Activated CD4-positive, alpha-beta T cell treated with anti-CD3 and anti-CD28 coated beads, Interleukin-2, amount 10 ng/mL, durations not matched to agents 24 days and 14 days (primary cell): Measurements from ENCODE around the gene SLC19A1. TPM values are rescaled to one million over a fixed set of nuclear protein-coding genes. Genes with fewer than 3 reads are reported as not detected.
A peak's percentile ranks its signal among the peaks of the same experiment; 100 is the strongest.
"Not testable (repeated sequence)": the region's sequence is repeated elsewhere in the genome, so short reads cannot be mapped to it uniquely, and the experiment has no call there.

Source experiments
- DNase-seq: peaks from one replicate; pipeline ENCODE4 v3.0.0; 2022
- H3K27ac Mint-ChIP-seq: one replicate; pipeline ENCODE4 v1.8.0; 2022; ENCODE audit warnings: mild to moderate bottlenecking, mixed read lengths
- H3K27me3 Mint-ChIP-seq: one replicate; pipeline ENCODE4 v1.8.0; 2022; ENCODE audit warnings: mixed read lengths
- H3K36me3 Mint-ChIP-seq: one replicate; pipeline ENCODE4 v1.8.0; 2022; ENCODE audit warnings: low read depth, mild to moderate bottlenecking, mixed read lengths
- H3K4me1 Mint-ChIP-seq: one replicate; pipeline ENCODE4 v1.8.0; 2021; ENCODE audit warnings: mixed read lengths
- H3K4me3 Mint-ChIP-seq: one replicate; pipeline ENCODE4 v1.8.0; 2022; ENCODE audit warnings: mild to moderate bottlenecking, moderate library complexity, mixed read lengths
- H3K9me3 Mint-ChIP-seq: one replicate; pipeline ENCODE4 v1.8.0; 2021; ENCODE audit warnings: mixed read lengths
- intact Hi-C: fragments of 100-400 bp; cut with micrococcal nuclease; formaldehyde crosslinking; loops from one replicate; pipeline ENCODE4 v1.15.1; 2023
- total RNA-seq: library from RNA; stranded (reverse); gene quantifications from 2 replicates; pipeline ENCODE4 v1.2.3, GENCODE V29; 2022

The SLC19A1 gene
- total RNA-seq, 1 donor from 2014 or later: 100 TPM

DNA sequence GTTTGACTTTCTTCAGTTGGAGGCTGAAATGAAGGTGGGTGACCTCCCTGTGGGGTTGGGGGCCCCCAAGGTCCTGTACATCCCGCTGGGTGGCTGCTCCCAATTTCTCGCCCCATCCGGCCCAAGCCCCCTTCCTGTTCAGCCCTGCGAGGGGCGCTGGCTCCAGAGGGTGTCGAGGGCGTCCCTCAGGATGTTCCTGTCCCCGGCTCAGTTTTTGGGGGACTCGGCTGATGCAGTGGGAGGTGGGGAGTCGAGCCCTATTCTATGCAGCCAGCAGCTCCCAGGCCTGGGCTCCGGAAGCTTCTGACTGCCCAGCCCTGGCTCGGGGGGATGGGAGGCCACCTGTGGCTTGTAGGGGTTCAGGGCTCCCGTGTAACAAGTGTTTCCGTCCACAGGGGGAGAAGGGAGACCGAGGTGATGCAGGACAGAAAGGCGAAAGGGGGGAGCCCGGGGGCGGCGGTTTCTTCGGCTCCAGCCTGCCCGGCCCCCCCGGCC is 38.2 kb downstream of the SLC19A1 start:
- no peak overlapping the region for H3K27ac Mint-ChIP-seq
- intact Hi-C loops: no loop called here

DNA sequence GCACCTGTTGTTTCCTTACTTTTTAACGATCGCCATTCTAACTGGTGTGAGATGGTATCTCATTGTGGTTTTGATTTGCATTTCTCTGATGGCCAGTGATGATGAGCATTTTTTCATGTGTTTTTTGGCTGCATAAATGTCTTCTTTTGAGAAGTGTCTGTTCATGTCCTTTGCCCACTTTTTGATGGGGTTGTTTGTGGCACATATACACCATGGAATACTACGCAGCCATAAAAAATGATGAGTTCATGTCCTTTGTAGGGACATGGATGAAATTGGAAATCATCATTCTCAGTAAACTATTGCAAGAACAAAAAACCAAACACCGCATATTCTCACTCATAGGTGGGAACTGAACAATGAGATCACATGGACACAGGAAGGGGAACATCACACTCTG is 39.0 kb downstream of the SLC19A1 start:
- H3K36me3 Mint-ChIP-seq, H3K4me3 Mint-ChIP-seq, H3K27me3 Mint-ChIP-seq, DNase-seq, H3K4me1 Mint-ChIP-seq, H3K27ac Mint-ChIP-seq, intact Hi-C loops: not testable (repeated sequence)
- peaks cover 11% of the 10 kb centered on the region for H3K9me3 Mint-ChIP-seq

More for the DNA sequence above, 38.2 kb downstream of the SLC19A1 start:
- H3K36me3 Mint-ChIP-seq: peaks cover 5% of the 10 kb centered on the region
- no peak overlapping the region for H3K4me3 Mint-ChIP-seq
- DNase-seq: no peak
- H3K27me3 Mint-ChIP-seq: no peaks in the 10 kb centered on the region
- peaks cover 9% of the 10 kb centered on the region for H3K4me1 Mint-ChIP-seq
- peaks cover 7% of the 10 kb centered on the region for H3K9me3 Mint-ChIP-seq

DNA sequence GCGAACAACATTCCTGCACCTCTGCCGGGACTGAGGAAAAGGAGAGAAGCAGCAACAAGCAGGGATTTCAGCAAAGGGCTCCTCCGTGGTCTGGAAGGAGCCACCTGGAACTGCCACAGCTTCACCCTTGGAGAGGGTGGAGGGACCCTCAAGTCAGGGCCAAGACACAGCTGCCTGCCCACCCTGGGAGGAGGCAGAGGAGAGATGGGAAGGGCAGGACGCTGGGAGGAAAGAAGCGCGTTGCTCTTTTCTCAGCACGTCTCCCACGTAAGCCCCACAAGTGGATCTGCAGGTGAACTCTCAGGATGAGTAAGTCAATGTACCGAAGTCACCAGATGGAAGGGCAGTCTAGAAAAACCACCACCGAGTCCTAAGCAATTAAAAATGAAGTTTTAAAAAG is 39.6 kb downstream of the SLC19A1 start:
- peaks cover 5% of the 10 kb centered on the region for H3K4me1 Mint-ChIP-seq
- peaks cover 11% of the 10 kb centered on the region for H3K9me3 Mint-ChIP-seq
- no peak for DNase-seq
- intact Hi-C loops: no loop called here
- no peak overlapping the region for H3K27ac Mint-ChIP-seq
- no peak overlapping the region for H3K4me3 Mint-ChIP-seq
- H3K36me3 Mint-ChIP-seq: peaks cover 5% of the 10 kb centered on the region
- H3K27me3 Mint-ChIP-seq: no peaks in the 10 kb centered on the region

DNA sequence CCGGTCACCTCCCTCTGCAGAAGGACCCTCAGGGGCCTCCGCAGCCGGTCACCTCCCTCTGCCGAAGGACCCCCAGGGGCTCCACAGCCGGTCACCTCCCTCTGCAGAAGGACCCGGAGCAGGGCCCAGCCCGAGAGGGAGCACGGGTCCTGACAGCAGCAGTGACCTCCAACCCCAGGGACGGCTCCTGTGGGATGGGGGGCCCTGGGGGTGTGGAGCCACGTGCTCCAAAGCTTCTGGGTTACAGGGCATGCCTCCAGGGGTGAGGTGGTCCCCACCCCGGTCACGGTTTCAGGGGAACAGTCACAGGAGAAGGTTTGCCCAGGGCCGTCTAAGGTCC is 40.3 kb downstream of the SLC19A1 start:
- no peak overlapping the region for H3K27ac Mint-ChIP-seq

DNA sequence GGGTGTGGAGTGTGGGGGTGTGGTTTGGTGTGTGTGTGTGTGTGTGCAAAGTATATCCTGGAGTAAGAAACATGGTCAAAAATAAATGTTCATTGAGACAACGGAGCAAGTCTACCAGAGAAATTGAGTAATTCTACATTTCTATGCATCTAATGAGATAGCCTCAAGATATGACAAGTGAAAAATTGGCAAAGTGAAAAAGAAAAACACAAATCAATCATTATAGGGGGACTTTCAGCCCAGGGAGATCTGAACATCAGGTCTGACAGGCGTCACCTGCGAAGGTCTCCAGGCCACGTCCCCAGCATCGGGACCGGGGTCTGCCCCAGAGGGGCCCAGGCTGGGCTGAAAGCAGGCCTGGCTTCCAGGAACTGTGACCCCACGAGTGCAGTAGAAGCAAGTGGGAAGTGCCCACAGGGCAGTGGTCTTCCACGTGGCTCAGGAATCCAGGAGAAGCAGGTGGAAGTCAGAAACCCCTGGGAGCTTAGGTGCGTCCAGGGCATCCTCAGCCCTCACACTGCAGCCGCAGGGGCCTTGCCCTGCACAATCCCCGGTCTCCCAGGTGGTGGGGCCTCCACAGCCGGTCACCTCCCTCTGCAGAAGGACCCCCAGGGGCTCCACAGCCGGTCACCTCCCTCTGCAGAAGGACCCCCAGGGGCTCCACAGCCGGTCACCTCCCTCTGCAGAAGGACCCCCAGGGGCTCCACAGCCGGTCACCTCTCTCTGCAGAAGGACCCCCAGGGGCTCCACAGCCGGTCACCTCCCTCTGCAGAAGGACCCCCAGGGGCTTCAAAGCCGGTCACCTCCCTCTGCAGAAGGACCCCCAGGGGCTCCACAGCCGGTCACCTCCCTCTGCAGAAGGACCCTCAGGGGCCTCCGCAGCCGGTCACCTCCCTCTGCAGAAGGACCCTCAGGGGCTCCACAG is 40.9 kb downstream of the SLC19A1 start:
- DNase-seq, H3K27me3 Mint-ChIP-seq, H3K4me1 Mint-ChIP-seq, H3K4me3 Mint-ChIP-seq, H3K27ac Mint-ChIP-seq, intact Hi-C loops, H3K36me3 Mint-ChIP-seq: not testable (repeated sequence)
- peaks cover 11% of the 10 kb centered on the region for H3K9me3 Mint-ChIP-seq

More for the DNA sequence above, 40.3 kb downstream of the SLC19A1 start:
- Mint-ChIP-seq H3K4me1 (peaks cover 5% of the 10 kb centered on the region), H3K36me3 (peaks cover 5% of the 10 kb centered on the region), H3K4me3 (no peak overlapping the region), H3K9me3 (peaks cover 11% of the 10 kb centered on the region), H3K27me3 (no peaks in the 10 kb centered on the region)
- no peak for DNase-seq
- intact Hi-C loops: no loop called here

DNA sequence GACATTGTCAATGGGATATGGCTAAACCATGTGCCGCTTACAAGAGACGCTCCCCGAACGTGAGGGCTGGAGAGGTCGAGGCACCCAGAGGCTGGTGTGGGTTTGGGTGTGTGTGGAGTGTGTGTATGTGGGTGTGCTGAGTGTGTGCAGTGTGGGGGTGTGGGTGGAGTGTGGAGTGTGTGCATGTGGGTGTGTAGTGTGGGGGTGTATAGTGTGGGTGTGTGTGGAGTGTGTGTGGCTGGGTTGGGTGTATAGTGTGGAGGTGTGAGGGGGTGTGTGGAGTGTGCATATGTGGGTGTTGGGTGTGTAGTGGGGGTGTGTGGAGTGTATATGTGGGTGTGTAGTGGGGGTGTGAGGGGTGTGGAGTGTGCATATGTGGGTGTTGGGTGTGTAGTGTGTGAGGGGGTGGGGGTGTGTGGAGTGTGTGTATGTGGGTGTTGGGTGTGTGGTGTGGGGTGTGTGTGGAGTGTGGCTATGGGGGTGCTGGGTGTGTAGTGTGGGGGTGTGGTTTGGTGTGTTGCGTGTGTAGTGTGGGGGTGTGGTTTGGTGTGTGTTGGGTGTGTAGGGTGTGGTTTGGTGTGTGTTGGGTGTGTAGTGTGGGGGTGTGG is 42.2 kb downstream of the SLC19A1 start:
- H3K27me3 Mint-ChIP-seq: no peaks in the 10 kb centered on the region
- H3K27ac Mint-ChIP-seq: peak overlapping the region; percentile 60

DNA sequence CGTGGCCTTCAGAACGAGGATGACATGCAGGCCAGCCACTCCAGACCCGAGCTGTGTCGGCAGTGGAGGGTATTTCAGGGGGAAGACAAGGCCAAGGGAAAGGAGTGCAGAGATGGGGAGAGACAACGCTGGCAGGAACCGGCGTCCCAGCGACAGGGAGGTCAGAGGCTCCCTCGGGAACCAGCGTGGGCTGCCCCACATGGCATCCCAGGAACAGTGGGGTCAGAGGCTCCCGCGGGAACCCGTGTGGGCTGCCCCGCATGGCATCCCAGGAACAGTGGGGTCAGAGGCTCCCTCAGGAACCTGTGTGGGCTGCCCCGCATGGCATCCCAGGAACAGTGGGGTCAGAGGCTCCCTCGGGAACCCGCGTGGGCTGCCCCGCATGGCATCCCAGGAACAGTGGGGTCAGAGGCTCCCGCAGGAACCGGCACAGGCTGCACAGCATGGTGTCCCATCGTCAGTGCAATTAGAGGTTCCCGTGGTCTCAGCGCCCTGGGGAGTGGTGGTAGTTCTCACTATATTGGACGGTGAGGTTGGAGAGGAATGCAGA is 43.0 kb downstream of the SLC19A1 start:
- H3K4me3 Mint-ChIP-seq: no peak overlapping the region
- H3K9me3 Mint-ChIP-seq: peaks cover 11% of the 10 kb centered on the region
- H3K4me1 Mint-ChIP-seq: peaks cover 5% of the 10 kb centered on the region
- DNase-seq: no peak
- intact Hi-C loops: no loop called here
- peaks cover 5% of the 10 kb centered on the region for H3K36me3 Mint-ChIP-seq
- H3K27me3 Mint-ChIP-seq: no peaks in the 10 kb centered on the region
- H3K27ac Mint-ChIP-seq: peak overlapping the region; percentile 37

More for the DNA sequence above, 42.2 kb downstream of the SLC19A1 start:
- DNase-seq: no peak
- H3K4me3 Mint-ChIP-seq: no peak overlapping the region
- peaks cover 5% of the 10 kb centered on the region for H3K36me3 Mint-ChIP-seq
- peaks cover 5% of the 10 kb centered on the region for H3K4me1 Mint-ChIP-seq
- intact Hi-C loops: no loop called here
- H3K9me3 Mint-ChIP-seq: peaks cover 11% of the 10 kb centered on the region

DNA sequence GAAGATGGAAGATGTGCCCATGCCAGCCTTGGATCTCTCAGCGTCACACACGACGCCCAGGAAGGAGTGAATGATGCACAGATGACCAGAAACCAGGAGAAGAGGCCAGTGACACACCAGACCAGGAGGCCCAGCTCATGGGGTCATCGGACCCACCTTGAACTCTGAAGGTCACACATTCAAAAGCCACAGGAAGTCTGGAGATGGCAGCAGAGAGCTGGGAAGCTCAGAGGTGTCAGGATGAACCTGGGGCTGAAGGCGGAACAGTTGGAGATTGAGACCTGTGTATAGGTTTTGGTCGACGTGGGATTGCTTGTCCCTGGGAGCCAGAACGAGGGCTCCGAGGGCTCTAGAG is 43.6 kb downstream of the SLC19A1 start:
- intact Hi-C loops: no loop called here
- no peak for DNase-seq
- Mint-ChIP-seq H3K4me1 (peaks cover 5% of the 10 kb centered on the region), H3K27ac (no peak overlapping the region), H3K9me3 (peaks cover 11% of the 10 kb centered on the region), H3K27me3 (no peaks in the 10 kb centered on the region), H3K4me3 (no peak overlapping the region), H3K36me3 (peaks cover 5% of the 10 kb centered on the region)

DNA sequence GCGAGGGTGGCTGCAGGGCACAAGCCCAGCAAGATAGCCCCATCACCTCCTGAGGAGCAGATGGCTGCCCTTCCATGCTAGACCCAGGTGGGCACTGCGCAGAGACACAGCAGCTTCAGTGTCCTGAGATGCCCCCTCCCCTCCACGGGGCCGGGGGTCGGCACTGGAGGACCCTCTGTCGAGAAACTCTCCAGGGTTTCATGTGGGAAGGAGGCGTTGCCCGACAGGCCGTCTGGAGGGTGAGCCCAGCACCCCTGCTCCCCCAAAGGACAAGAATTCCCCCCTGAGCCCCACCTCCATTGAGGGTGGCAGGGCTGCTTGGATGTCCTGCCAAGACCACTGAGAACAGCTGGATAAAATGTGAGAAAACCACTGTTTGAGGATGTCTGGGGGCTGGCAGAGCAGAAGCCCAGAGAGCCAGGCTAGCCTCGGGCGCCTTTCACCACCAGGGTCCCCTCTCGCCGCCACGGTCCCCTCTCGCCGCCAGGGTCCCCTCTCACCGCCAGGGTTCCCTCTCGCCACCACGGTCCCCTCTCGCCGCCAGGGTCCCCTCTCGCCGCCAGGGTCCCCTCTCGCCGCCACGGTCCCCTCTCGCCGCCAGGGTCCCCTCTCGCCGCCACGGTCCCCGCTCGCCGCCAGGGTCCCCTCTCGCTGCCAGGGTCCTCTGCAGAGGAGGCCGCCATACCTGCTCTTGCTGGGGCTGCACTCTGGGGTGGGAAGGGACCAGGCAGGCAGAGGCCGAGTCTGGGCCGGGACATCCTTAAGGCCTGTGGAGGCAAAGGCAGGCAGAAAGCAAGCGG is 44.2 kb downstream of the SLC19A1 start:
- Mint-ChIP-seq H3K27ac (no peak overlapping the region), H3K4me1 (peaks cover 5% of the 10 kb centered on the region), H3K36me3 (peaks cover 5% of the 10 kb centered on the region), H3K27me3 (no peaks in the 10 kb centered on the region), H3K9me3 (peaks cover 11% of the 10 kb centered on the region), H3K4me3 (no peak overlapping the region)
- intact Hi-C loops: no loop called here
- no peak for DNase-seq

DNA sequence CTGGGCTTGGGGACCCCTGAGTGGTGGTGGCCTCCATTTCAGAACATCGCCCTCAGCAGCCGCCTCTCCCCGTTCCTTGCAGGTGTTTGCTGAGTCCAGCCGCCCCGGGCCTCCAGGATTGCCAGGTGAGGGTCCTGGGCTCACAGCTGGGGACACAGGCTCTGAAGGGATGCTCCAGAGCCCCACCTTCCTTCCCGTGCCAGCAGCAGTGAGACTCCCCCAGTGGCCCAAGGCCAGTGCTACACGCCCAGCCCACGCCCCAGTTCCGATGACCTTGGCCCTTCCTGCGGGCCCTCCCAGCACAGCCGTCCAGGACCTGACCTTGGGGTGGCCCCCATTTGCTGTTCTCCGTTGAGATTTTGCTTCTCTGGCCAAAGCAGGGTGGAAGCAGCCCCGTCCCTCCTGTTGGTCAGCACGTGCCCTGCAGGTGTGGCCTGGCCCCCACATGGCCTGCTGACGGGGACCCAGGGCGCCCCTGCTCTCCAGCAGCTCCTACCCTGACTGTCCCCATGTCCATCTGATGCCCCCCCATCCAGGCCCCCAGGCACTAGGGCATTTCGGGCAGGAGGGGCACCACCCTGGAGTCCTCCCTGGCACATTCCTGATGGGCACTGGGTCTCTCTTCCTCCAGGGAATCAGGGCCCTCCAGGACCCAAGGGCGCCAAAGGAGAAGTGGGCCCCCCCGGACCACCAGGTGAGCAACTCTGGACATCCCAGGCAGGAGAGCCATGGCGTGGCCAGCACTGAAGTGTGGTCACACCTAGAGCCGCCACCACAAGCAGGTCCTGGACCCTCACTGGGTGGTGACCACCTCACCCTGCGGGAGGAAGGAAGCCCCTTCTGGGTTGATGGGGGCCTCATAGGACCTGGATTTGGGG is 45.0 kb downstream of the SLC19A1 start:
- no peak for DNase-seq
- Mint-ChIP-seq H3K27ac (no peak overlapping the region), H3K4me1 (peaks cover 5% of the 10 kb centered on the region), H3K36me3 (peaks cover 5% of the 10 kb centered on the region), H3K9me3 (peaks cover 11% of the 10 kb centered on the region), H3K27me3 (no peaks in the 10 kb centered on the region), H3K4me3 (no peak overlapping the region)
- intact Hi-C loops: no loop called here

DNA sequence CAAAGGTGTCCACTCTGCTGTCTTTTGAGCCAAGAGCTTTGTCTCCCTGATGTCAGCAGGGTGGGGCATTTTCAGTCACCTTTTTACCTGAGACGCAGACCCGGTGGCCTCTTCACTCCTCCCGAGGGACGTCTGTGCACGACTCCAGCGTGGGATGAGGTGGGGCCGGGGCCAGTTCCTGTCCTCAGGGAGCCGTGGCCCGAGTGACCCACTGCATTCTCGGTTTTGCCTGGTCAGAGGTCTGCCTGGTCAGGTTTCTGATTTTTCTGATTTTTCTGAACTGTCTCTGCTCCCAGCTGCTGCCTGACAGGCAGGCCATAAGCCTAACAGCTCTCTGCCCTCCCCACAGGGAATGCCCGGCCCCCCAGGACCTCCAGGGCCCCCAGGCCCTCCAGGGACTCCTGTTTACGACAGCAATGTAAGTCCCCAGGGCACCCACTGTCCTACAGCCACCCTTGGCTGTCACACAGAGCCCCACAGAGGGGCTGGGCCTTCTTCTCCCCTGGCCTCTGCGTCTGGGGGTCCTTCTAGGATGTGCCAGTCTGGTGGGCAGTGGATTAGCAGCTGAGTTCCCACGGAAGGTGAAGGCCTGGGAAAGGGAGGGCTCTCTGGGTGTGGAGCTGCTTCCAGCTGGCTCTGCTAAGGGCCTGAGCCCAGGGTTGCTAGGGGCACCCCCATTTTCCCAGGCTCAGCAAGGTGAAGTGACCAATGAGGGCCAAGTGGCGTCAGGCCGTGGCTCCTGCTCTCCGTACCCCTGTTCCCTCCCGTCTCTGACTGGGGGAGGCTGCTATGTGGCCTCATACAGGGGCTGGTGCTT is 45.9 kb downstream of the SLC19A1 start:
- H3K36me3 Mint-ChIP-seq: peaks cover 5% of the 10 kb centered on the region
- H3K27me3 Mint-ChIP-seq: no peaks in the 10 kb centered on the region
- no peak for DNase-seq

DNA sequence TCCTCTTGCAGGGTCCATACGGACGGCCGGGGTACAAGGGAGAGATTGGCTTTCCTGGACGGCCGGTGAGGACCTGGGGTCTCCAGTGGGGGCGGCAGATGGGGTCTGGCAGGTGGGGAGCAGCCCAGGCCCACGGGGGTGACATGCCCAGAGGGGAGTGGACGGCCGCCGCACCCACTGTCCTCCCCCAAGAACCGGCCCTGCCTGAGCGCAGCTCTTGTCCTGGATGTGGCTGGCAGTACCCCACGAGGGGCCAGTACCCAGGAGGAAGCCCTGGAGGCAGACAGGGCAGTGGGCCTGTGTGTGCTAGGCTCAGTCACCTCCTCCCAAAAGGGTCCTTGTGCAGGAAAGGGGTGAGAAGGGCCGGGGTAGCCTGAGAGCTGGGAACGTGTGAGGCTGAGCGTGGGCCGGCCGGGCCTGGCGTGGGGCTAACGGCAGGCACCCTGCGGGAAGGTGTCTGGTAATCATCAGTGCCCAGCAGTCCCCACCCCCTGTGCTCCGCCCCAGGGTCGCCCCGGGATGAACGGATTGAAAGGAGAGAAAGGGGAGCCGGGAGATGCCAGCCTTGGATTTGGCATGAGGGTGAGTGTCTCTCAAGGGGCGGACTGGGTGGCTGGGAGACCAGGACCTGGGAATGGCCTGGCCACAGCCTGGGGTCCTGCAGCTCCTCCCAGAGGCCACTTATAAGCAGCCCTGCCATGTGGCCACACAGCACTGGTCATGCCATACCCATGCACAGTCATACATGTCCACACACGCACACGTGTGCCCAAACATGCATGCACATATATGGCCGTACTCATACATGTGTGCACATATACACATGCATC is 47.2 kb downstream of the SLC19A1 start:
- intact Hi-C loops: no loop called here
- Mint-ChIP-seq H3K4me1 (peaks cover 5% of the 10 kb centered on the region), H3K9me3 (peaks cover 11% of the 10 kb centered on the region), H3K27ac (no peak overlapping the region), H3K36me3 (peaks cover 5% of the 10 kb centered on the region), H3K27me3 (no peaks in the 10 kb centered on the region), H3K4me3 (no peak overlapping the region)
- DNase-seq: no peak

More for the DNA sequence above, 45.9 kb downstream of the SLC19A1 start:
- H3K4me3 Mint-ChIP-seq: no peak overlapping the region
- intact Hi-C loops: no loop called here
- peaks cover 5% of the 10 kb centered on the region for H3K4me1 Mint-ChIP-seq
- peaks cover 11% of the 10 kb centered on the region for H3K9me3 Mint-ChIP-seq
- no peak overlapping the region for H3K27ac Mint-ChIP-seq
